Astrocyte of the spinal cord (primary cell): Measurements from ENCODE around the gene MARCO.

Experiments used
- DNase-seq: peaks from one replicate; pipeline ENCODE4 v3.0.0; 2011; ENCODE audit warnings: low read depth, low spot score
- H3K4me3 ChIP-seq: 2 replicates; pipeline ENCODE4 v1.5.1; 2011; ENCODE audit warnings: low read depth, mild to moderate bottlenecking, low read length, moderate library complexity
- in situ Hi-C: cut with HindIII; loops from 2 replicates; pipeline ENCODE4 v1.10.0; 2017; ENCODE audit warnings: low sequenced_read_pairs
- TF ChIP-seq, protein P1 (sequence below): IDR thresholded peaks from 2 replicates; pipeline ENCODE4 v1.5.1; 2012; ENCODE audit warnings: low read depth, mild to moderate bottlenecking, low read length, inconsistent platforms

The MARCO gene

DNA sequence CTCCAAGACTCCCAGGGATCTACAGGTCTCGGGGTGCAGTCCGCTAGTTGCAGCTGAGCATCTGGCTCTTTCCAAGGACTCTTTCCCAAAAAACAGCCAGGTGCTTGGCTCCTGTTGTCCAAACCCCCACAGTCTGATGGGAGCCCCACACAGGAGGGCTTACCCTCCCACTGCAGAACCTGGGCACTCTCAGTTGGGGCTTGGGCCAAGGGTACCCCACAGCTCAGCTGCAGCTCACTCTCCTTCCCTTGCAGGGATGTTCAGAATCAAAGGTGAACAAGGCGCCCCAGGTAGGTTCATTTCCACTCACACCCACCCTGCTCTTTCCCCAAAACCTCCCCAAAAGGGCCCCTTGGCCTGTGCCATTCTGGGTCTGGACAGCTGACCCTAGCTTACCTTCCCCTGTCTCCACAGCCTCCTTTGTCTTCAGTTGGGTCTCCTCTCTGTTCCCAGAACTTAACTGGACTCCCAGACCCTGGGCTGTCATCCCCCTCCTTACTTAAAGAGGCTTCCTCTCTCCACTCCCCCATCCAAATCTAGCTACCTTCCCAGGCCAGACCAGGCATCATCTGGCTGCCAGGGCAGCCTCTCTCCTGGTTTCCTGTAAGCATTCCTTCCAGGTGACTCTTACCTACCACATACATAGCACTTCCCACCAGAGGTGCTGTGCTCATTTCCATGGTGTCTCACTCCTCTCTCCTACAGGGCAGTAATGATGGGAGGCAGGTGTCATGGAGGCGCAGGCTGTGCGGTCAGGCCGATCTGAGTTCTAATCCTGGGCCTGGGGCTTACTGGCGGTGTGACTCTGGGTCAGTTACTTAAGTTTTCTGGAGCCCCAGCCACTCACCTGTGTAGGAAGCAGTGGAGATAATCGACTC is 29.5 kb downstream of the MARCO start:
- in situ Hi-C loops = no loop called here
- DNase-seq = no peak
- TF ChIP-seq, protein P1, sequence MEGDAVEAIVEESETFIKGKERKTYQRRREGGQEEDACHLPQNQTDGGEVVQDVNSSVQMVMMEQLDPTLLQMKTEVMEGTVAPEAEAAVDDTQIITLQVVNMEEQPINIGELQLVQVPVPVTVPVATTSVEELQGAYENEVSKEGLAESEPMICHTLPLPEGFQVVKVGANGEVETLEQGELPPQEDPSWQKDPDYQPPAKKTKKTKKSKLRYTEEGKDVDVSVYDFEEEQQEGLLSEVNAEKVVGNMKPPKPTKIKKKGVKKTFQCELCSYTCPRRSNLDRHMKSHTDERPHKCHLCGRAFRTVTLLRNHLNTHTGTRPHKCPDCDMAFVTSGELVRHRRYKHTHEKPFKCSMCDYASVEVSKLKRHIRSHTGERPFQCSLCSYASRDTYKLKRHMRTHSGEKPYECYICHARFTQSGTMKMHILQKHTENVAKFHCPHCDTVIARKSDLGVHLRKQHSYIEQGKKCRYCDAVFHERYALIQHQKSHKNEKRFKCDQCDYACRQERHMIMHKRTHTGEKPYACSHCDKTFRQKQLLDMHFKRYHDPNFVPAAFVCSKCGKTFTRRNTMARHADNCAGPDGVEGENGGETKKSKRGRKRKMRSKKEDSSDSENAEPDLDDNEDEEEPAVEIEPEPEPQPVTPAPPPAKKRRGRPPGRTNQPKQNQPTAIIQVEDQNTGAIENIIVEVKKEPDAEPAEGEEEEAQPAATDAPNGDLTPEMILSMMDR = no peak
- no peak overlapping the region for H3K4me3 ChIP-seq

DNA sequence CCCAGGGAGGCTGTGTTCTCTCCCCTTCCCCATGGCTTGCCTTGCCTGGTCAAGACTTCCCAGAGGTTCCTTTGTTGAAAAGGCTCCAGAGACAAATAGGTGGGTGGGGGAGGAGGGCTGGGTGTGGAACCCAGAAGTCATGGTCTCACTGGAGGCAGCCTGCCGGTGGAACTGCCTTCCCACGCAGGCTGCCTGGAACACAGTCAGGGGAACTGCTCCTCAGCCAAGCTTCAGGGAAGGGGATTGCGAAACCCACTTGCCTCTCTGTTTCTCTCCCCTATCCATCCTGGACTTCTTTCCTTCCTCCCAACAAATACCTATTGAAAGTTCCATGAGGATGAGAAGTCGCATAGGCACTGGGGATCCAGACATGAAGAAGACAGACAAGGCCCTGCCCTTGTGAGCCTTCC is 31.6 kb downstream of the MARCO start:
- TF ChIP-seq, protein P1 = no peak
- H3K4me3 ChIP-seq = no peak overlapping the region
- no peak for DNase-seq
- in situ Hi-C loops = no loop called here

DNA sequence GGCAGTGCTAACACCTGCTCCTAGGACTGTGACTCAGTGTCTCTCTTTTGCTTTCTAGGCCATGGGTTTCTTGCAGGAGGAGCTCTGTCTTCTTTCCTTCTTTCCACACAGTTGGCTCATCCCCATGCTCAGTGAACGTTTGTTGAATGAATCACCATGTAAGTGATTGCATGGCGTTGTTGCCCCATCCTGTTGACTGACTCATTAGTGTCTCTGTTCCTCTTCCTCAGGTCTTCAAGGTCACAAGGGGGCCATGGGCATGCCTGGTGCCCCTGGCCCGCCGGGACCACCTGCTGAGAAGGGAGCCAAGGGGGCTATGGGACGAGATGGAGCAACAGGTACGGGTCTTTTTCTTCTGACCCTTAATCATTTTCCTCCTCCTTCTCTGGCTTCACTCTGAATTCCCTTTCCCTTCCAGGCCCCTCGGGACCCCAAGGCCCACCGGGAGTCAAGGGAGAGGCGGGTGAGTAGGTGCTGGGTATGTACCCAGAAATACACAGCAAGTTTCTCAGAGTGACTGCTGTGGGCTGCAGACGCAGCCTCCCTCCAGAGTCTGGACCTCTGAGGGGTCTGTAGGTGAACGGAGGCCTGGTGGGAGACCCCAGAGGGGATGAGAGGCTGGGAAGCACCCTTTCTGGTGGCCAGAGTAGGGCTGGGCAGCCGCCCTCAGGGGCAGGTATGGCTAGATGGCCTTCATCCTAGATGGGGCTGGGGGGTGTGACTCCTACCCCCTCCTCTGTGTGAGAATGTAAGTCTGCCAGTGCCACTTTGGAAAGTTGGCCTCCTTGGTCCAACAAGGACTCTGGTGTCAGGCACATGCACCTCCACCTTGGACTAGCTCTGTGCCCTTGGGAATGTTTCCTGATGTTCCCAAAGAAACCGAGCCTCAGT is 32.4 kb downstream of the MARCO start:
- TF ChIP-seq, protein P1 = no peak
- in situ Hi-C loops = no loop called here
- no peak overlapping the region for H3K4me3 ChIP-seq
- DNase-seq = no peak

DNA sequence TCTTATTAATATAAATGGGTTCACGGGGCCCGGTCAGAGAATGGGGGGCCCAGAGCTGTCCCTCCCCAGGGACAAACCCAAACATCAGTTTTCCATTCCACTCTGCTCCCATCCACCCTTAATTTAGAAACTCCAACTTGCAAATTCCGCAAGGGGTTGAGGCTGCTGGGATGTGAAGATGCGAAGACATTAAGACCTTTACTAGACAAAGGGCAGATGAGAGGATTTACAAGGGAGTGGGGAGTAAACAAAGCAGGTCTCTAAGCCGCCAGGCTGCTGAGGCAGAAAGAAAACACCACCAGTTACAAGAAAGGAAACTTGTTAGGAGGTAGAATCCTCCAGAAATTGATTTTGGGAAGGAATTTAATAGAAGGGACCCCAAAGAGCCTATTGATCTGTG is 33.1 kb downstream of the MARCO start:
- TF ChIP-seq, protein P1 = no peak
- in situ Hi-C loops = no loop called here
- no peak overlapping the region for H3K4me3 ChIP-seq
- no peak for DNase-seq

DNA sequence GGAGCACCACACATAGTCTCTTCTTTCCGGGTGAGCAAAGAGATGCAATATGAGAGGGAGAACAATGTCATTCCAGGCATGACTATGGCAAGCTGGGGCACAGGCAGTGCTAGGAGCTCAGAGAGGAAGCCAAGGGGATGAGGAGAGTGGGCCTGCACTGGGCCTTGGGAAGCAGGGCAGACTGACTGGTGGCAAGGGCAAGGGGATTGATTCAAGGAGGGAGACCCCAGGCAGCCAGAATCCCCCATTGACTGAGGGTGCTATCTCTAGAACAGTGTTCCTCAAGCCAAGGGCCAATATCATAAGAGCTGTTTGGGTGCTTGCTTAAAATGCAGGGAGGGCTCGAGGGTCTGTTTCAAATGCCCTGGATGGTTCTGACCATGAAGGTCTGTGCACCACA is 36.1 kb downstream of the MARCO start:
- TF ChIP-seq, protein P1 = no peak
- in situ Hi-C loops = no loop called here
- DNase-seq = no peak
- no peak overlapping the region for H3K4me3 ChIP-seq

DNA sequence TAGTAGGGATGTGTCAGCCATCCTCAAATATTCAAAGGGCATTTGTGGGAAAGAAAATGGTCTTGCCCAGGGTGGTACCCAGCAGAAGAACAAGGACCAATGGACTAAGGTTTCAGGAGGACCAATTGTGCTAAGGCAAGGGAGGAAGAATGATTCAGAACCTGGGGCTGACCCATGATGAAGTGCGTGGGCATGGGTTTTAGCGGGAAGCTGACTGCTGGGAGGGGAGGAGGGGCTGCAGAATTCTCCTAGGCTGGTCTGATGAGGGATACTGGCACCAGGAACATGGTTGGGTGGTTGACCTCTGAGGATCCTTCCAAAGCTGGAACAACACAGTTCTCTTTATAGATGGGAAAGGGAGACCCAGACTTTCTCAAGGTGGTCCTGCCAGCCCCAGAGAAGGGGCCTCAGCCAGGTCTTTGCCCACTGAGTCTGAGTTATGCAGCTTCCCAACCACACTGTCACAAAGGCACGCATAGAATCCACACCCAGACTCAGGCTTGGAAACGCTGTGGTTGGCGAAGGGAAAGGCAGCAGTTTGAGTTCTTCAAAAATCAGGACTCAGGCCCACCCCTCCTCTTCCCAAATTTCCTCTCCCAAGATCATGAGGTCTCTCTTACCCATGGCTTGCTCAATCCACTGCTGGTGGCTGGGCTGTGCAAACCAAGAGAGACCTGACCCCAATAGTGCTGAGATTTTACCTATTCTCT is 37.3 kb downstream of the MARCO start:
- TF ChIP-seq, protein P1 = no peak
- in situ Hi-C loops = no loop called here
- DNase-seq = no peak

More for the DNA sequence above, 37.3 kb downstream of the MARCO start:
- H3K4me3 ChIP-seq = no peak overlapping the region
